Islet precursor cell (in vitro differentiated cells): Measurements from ENCODE around the gene CEP97.
A peak's percentile ranks its signal among the peaks of the same experiment; 100 is the strongest.
"Not testable (repeated sequence)": the region's sequence is repeated elsewhere in the genome, so short reads cannot be mapped to it uniquely, and the experiment has no call there.

Experiments used
- DNase-seq: peaks from one replicate; pipeline ENCODE4 v3.0.0-alpha.2; 2018

The CEP97 gene

DNA sequence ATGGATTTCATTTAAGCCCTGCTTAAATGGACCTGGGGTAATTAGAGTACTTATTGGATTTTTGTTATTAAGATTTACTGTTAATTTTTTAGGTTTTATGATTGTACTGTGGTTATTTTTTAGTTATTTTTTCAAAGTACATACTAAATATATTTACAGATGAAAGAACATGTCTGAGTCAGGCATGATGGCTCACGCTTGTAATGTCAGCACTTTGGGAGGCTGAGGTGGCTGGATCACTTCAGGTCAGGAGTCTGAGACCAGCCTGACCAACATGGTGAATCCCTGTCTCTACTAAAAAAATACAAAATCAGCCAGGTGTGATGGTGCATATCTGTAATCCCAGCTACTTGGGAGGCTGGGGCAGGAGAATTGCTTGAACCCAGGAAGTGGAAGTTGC is 21.7 kb upstream of the CEP97 start:
- DNase-seq: no peak

DNA sequence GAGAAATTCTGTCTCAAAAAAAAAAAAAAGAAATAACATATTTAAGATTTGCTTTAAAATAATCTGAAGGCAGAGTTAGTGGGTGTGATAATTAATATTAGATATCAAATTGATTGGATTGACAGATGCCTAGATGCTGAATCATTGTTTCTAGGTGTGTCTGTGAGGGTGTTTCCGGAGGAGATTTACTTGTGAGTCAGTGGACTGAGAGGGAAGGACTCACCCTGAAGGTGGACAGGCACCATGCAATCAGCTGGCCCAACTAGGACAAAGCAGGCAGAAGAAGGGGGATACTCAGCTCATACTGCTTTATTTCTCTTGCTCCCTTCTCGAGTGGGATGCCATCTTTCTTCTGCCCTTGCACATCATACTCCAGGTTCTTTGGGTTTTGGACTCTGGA is 21.2 kb upstream of the CEP97 start:
- no peak for DNase-seq

DNA sequence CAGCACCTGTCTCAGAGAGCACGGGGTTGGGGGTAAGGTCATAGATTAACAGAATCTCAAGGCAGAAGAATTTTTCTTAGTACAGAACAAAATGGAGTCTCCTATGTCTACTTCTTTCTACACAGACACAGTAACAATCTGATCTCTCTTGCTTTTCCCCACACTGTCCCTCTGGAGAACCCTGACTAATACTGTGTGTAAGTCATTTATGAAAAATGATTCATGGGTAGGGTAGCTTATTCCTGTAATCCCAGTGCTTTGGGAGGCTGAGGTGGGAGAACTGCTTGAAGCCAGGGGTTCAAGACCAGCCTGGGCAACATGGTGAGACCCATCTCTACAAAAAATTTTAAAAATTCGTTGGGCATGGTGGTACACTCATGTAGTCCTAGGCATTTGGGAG is 19.8 kb upstream of the CEP97 start:
- not testable (repeated sequence) for DNase-seq

DNA sequence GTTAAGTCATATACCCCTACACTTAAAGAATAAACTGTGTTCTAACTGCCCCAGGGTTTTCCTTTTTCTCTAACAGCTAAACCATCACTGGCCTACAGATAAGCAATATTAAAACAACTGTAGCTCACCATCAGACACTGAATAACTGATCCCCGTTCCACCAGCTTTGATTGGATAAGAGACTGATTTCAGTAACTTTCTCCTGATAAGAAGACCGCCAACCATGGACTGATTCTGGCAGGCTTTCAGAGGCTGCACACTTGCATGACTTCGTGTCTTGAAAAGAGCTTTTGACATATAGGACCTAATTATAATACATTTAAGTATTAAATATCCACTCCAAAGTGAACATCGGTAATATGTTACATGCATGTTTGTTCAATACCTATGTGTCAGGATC is 15.3 kb upstream of the CEP97 start:
- DNase-seq: no peak

DNA sequence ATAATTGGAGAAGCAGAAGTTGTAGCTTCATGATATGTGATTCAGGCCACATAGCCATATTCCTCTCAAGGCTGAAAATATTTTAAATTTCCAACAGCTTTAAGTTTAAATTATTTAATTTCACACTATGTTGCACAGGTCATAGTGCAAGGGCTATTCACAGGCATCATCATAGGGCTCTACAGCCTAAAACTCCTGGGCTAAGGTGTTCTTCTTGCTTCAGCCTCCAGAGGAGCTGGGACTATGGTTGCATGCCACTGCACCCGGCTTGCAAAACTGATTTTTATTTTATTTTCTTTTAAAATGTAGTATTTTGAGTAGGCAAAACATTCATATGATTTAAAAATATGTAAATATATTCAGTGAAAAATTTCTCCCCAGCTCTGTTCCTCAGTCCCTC is 6.0 kb upstream of the CEP97 start:
- no peak for DNase-seq

DNA sequence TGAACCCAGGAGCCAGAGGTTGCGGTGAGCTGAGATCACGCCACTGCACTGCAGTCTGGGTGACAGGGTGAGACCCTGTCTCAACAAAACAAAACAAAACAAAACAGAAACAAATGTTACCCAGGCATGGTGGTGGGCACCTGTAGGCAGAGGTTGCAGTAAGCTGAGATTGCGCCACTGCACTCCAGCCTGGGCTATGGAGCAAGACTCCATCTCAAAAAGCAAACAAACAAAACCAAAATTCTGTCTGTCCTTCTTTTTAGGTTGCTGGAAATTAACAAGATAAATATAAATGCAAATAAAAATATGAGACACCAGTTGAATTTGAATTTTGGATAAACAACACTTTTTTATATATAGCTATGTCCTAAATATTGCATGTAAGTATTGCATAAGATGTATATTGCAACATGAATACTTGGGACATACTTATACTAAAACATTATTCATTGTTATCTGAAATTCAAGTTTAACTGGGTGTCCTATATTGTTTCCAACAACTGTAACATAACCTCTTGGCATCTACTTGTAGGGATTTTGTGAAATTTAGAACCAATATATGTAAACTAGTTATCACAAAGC is 4.7 kb upstream of the CEP97 start:
- DNase-seq: no peak

DNA sequence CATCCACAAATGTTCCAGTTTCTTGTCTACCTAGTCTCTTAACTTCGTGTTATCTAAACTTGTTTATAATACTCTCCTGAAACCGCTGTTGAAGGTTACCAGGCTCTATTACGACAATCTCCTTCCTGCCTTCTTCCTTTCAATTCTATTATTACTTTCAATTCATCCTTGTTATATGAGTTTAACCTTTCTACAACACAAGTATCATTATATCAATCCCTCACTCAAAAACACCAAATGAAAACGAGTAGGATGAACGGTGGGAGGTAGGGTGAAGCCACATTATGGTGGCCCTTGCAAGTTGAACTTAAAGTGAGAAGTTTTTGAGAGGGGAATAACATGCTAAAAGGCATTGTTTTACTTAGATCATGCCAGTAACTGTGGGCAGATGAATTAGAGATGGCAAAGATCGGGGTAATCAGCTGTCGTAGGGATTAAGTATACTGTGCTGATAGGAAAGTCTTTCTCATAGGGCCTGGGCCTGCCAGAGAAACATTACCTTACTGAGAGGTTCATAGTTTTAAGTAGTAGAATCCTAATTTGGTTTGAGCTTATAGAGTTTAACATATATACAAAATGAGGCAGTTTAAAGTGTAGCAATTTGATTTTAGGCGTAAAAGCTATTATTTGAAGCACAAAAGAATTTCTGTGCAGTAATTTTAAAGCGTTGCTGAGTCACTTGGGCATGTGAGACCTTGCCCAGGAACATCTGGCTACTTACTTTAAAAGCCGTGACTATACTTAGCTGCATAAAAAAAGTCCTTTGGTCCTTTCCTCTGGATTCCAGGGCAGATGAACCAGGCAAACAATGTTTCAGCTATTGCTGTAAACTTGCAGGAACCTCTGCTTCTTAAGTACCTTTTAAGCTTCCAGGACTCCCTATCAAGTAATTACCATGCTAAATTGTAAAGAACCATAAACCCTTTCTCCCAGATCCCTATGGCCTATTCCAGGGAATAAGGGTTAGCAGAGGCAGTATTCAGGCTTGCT is 3.3 kb upstream of the CEP97 start:
- peak; percentile 60 for DNase-seq

DNA sequence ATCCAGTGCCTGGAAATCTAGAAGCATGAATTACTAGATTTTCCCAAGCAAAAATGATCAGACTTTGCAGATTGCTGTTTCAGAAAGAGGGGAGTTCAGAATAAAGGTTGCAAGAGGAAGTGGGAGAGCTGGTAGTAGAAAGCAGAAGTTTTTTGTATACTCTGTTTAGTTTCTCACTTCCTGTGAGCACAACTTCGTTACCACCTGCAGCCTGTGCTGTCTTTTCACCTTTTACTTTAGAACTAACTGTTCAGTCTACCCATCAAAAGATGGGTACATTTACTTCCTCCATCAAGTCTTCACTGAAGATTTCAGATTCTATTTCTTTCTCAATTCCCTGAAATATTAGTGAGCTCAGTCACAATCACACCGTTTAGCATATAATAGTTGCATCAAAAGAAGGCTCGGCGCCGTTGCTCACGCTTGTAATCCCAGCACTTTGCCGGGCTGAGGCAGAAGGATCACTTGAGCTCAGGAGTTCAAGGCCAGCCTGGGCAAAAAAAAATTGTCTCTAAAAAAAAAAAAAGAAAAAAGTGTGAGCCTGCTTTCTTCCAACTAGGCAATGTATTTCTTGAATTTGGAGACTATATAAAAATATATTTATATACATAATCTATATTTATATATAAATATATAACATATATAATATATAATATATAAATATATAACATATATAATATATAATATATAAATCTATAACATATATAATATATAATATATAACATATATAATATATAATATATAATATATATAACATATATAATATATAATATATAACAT is 1.8 kb upstream of the CEP97 start:
- DNase-seq: no peak

DNA sequence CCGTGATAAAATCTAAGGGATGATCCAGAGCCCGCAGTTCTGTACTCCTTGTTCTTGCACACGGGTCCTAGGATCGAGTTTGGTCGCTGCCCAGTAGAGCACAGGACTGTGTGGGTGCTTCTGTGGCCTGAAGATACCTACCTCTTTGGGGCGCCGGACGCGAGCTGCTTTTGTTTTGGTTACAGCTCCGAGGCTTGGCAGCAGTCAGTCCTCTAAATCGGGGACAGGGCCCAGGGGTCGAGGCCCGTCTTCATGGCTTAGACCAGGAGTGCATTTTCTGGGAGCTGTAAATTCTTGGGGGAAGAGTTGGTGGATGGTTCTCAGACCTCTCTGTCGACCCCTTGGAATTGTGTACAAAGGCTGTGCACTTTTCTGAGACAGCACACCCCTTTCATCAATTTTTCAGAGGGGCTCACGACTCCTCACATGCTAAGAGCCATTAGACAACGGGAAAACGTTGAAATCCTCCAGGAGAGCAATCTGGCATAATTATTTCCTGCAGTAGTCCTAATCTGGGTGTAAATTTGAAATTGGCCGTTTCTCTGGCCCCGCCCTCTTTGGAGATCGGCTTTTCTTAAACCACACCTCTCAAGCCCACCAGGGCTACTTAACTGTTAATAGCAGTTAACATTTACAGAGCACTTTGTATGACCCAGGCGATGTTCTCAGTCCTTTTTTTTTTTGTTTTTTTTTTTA is 928 bp downstream of the CEP97 start:
- peak; percentile 60 for DNase-seq

DNA sequence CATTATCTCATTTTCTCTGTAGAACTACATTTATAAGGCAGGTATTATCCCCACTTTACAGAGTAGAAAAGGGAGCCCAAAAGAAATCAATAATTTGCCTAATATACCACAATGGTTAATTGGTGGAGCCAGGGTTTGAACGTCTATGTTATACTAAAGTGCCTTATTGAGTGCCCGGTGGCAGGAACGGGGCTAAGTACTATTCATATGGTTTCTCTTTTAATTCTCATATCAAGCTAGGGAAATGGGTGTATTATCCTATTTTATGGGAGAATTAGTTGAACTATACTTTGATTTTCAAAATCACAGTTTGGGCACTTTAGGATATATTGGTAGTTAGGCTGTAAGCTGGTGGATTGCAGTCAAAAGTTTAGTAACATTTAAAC is 1.5 kb downstream of the CEP97 start:
- DNase-seq: no peak

DNA sequence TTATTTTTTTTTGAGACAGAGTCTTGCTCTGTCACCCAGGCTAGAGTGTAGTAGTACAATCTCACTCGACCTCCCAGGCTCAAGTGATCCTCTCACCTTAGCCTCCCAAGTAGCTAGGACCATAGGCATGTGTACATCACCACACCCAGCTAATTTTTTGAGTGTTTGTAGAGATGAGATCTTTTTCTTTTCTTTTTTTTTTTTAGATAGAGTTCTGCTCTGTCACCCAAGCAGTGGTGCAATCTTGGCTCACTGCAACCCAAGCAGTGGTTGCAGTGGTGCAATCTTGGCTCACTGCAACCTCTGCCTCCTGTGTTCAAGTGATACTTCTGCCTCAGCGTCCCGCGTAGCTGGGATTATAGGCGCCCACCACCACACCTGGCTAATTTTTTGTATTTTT is 5.2 kb downstream of the CEP97 start:
- no peak for DNase-seq

DNA sequence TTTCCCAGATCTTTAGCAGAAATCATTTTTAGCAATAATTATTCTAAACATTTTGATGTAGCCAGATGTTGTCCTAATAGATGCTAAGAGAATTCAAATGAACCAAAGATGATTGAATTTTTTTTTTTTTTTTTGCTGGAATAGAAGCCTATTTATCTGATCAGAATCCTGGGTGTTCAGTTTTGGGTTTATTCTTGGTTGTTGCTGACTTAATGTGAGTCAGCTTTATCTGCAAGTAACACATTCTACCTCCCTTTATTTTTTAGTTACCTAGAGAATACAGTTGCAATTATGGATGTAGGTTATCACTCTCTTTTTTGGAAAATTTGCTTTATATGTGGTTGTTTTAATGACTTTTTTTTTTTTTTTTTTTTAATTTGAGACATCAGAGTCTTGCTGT is 6.4 kb downstream of the CEP97 start:
- no peak for DNase-seq

DNA sequence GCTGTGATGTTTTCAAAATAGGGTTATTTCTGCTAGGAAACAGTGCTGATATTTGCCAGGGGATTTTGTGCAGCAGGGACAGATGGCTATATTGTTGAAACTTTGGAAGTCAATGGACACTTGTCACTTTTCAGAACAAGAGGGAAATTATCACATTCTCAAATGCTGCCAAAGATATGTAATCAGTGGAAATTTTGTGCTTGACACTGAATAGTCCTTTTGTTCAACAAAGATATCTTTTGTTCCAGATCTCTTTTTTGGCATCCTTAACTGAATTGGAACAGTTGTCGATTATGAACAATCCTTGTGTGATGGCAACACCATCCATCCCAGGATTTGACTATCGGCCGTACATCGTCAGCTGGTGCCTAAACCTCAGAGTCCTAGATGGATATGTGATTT is 7.8 kb downstream of the CEP97 start:
- no peak for DNase-seq

DNA sequence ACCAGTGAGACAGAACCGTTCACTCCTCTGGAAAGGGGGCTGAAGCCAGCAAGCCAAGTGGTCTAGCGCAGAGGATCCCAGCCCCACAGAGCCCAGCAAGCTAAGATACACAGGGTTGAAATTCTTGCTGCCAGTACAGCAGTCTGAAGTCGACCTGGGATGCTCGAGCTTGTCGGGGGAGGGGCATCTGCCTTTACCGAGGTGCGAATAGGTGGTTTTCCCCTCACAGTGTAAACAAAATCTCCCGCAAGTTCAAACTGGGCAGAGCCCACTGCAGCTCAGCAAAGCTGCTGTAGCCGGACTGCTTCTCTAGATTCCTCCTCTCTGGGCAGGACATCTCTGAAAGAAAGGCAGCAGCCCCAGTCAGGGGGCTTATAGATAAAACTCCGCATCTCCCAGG is 11.4 kb downstream of the CEP97 start:
- no peak for DNase-seq

DNA sequence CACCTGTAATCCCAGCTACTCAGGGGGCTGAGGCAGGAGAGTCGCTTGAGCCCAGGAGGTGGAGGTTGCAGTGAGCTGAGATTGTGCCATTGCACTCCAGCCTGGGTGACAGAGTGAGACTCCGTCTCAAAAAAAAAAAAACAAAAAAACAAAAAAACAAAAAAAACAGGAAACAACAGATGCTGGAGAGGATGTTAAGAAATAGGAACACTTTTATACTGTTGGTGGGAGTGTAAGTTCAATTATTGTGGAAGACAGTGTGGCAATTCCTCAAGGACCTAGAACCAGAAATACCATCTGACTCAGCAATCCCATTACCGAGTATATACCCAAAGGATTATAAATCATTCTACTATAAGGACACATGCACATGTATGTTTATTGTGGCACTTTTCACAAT is 17.5 kb downstream of the CEP97 start:
- DNase-seq: not testable (repeated sequence)

DNA sequence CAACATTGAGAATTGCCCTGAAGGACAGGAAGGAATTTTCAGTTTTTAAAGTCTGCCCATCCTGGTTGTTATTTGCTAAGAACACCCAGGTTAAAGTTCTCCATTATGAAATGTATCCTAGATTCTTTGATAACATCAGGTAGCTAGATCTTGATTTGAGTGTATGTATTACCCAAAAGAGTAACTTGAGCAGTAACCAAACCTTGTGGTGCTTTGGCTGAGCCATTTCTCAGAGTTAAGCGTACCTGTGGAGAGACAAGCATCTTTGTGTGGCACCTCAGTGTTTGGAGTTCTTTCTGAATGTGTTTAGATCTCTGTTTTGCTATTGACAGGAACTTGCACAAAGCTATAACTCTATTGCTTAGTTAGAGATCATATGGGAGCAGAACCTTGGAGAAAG is 20.4 kb downstream of the CEP97 start:
- DNase-seq: no peak

DNA sequence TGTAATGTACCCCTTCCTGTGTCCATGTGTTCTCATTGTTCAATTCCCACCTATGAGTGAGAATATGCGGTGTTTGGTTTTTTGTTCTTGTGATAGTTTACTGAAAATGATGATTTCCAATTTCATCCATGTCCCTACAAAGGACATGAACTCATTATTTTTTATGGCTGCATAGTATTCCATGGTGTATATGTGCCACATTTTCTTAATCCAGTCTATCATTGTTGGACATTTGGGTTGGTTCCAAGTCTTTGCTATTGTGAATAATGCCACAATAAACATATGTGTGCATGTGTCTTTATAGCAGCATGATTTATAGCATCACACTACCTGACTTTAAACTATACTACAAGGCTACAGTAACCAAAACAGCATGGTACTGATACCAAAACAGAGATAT is 21.5 kb downstream of the CEP97 start:
- DNase-seq: not testable (repeated sequence)

DNA sequence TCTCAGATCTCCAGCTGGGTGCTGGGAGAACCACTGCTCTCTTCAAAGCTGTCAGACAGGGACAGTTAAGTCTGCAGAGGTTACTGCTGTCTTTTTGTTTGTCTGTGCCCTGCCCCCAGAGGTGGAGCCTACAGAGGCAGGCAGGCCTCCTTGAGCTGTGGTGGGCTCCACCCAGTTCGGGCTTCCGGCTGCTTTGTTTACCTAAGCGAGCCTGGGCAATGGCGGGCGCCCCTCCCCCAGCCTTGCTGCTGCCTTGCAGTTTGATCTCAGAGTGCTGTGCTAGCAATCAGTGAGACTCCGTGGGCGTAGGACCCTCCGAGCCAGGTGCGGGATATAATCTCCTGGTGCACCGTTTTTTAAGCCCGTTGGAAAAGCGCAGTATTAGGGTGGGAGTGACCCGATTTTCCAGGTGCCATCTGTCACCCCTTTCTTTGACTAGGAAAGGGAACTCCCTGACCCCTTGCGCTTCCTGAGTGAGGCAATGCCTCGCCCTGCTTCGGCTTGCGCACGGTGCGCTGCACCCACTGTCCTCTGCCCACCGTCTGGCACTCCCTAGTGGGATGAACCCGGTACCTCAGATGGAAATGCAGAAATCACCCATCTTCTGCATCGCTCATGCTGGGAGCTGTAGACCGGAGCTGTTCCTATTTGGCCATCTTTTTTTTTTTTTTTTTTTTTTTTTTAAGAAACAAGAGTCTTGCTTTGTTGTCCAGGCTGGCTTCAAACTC is 29.1 kb downstream of the CEP97 start:
- not testable (repeated sequence) for DNase-seq

DNA sequence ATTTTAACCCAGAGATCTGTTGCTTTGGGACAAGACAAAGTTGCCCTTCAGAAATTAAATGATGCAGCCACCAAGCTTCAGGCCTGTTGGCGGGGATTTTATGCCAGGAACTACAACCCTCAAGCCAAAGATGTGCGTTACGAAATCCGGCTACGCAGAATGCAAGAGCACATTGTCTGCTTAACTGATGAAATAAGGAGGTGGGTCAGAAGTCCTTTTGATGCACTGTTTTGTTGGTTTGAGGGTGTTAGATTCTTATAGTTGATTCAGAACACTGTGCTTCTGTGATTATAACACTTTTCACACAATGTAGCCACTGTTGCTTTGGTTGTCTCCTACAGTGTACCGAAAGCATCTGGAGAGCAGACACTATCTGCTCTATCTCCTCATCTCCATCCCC is 33.8 kb downstream of the CEP97 start:
- no peak for DNase-seq

DNA sequence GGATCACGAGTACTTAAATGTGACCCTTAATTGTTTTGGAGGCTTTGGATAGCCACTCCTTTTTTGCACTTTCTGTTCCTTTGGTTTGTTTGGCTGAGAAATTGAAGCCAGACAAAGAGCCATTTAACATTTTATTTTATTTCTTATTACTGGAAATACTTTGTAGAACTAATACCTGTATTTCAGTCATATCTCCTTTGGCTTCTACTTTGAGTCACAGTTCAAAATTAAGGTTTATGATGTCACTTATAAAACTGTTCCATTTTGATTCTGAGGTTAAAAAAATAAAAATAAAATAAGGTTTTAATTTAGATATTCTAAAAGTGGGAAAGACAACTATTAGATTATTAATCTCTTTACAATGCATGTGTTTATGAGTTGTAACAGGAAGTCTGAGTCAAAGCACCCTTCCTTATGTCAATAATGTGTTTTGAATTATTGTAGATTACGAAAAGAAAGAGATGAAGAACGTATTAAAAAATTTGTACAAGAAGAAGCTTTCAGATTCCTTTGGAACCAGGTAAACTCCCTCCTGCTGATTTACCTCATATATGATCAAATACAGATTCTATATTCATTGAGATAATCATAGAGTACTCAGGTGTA is 37.7 kb downstream of the CEP97 start:
- DNase-seq: no peak

DNA sequence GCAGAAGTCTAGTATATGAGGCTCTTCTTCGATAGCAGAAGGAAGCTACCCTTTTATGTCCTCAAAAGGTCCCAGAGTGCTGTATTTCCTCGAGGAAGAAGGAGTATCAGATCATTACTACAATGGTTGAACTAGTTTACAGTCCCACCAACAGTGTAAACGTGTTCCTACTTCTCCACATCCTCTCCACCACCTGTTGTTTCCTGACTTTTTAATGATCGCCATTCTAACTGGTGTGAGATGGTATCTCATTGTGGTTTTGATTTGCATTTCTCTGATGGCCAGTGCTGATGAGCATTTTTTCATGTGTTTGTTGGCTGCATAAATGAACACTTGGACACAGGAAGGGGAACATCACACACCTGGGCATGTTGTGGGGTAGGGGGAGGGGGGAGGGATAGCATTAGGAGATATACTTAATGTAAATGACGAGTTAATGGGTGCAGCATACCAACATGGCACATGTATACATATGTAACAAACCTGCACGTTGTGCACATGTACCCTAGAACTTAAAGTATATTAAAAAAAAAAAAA is 53.4 kb downstream of the CEP97 start:
- DNase-seq: not testable (repeated sequence)
